Body of pancreas (tissue), 4 donors: ENCODE measurements around the gene NKX1-1.

Experiments used
- POLR2A ChIP-seq, 3 donors: fragments of 450-650 bp; IDR thresholded peaks; one replicate each; pipeline ENCODE4 v1.6.1; 2016; ENCODE audit warnings: antibody characterized with exemption in 3 of 3, mild to moderate bottlenecking in 2 of 3
- TF ChIP-seq, protein P1 (sequence below), 7 experiments: fragments of 450-650 bp in 4 of 7; fragments of 200-600 bp in 3 of 7; sonication (generic) in 3 of 7; IDR thresholded peaks; one replicate each; pipeline ENCODE4 v1.5.1; 2016 to 2019; ENCODE audit warnings: antibody characterized with exemption in 7 of 7

- TF ChIP-seq, protein P1, sequence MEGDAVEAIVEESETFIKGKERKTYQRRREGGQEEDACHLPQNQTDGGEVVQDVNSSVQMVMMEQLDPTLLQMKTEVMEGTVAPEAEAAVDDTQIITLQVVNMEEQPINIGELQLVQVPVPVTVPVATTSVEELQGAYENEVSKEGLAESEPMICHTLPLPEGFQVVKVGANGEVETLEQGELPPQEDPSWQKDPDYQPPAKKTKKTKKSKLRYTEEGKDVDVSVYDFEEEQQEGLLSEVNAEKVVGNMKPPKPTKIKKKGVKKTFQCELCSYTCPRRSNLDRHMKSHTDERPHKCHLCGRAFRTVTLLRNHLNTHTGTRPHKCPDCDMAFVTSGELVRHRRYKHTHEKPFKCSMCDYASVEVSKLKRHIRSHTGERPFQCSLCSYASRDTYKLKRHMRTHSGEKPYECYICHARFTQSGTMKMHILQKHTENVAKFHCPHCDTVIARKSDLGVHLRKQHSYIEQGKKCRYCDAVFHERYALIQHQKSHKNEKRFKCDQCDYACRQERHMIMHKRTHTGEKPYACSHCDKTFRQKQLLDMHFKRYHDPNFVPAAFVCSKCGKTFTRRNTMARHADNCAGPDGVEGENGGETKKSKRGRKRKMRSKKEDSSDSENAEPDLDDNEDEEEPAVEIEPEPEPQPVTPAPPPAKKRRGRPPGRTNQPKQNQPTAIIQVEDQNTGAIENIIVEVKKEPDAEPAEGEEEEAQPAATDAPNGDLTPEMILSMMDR (IDR thresholded peaks at IDR 0.05) = no peak
- no peak for TF ChIP-seq POLR2A (IDR thresholded peaks at IDR 0.05)
These were observed 22.3 kb downstream of the NKX1-1 start for GRCh38 chr4:1383728-1384591.
